NCI-H1417 (cell line): ENCODE measurements around the gene MARS1.
"Not testable (repeated sequence)": the region's sequence is repeated elsewhere in the genome, so short reads cannot be mapped to it uniquely, and the experiment has no call there.

Experiments
- DNase-seq, 3 experiments: peaks; one replicate each; lab custom pipeline; 2025; lab: John Stamatoyannopoulos, UW

MARS1 gene

GRCh38 chr12:57551637-57552305 lies 63.9 kb downstream of the MARS1 start:
- no peak for DNase-seq

GRCh38 chr12:57552306-57552651 lies 64.4 kb downstream of the MARS1 start:
- DNase-seq: no peak

GRCh38 chr12:57552835-57553313 lies 65.0 kb downstream of the MARS1 start:
- peak in 2 of 3 experiments; percentile 52 to 72 for DNase-seq

- DNase-seq: peak; percentile 69 to 93 (median 90)
Observed at GRCh38 chr12:57553343-57554202, 65.7 kb downstream of the MARS1 start.

GRCh38 chr12:57554453-57554852 lies 66.6 kb downstream of the MARS1 start:
- DNase-seq: no peak

- peak in 1 of 3 experiments; percentile 35 for DNase-seq
Observed at GRCh38 chr12:57554897-57555296, 67.0 kb downstream of the MARS1 start.

GRCh38 chr12:57558864-57559263 lies 71.0 kb downstream of the MARS1 start:
- DNase-seq: no peak

GRCh38 chr12:57560516-57560915 lies 72.6 kb downstream of the MARS1 start:
- DNase-seq: no peak

GRCh38 chr12:57561117-57561516 lies 73.2 kb downstream of the MARS1 start:
- not testable (repeated sequence) for DNase-seq

- no peak for DNase-seq
Observed at GRCh38 chr12:57563358-57563757, 75.5 kb downstream of the MARS1 start.

GRCh38 chr12:57564178-57564740 lies 76.4 kb downstream of the MARS1 start:
- no peak for DNase-seq
